Measurements from ENCODE around the gene CCDC122.
A peak's percentile ranks its signal among the peaks of the same experiment; 100 is the strongest.
"Not testable (repeated sequence)": the region's sequence is repeated elsewhere in the genome, so short reads cannot be mapped to it uniquely, and the experiment has no call there.

The CCDC122 gene

GRCh38 chr13:43850873-43851272 lies 28.7 kb downstream of the CCDC122 start:
- FAIRE-seq: no peak
- DNase-seq (ENCODE audit: insufficient read length, low spot score): no peak
- TF ChIP-seq POLR2A (IDR thresholded peaks at IDR 0.05; ENCODE audit: low read depth, low read length): no peak

- no peak for TF ChIP-seq POLR2A (IDR thresholded peaks at IDR 0.05; ENCODE audit: low read depth, low read length)
- DNase-seq (ENCODE audit: insufficient read length, low spot score): no peak
- FAIRE-seq: no peak
These were observed 31.4 kb downstream of the CCDC122 start for GRCh38 chr13:43848001-43848649.

- FAIRE-seq: no peak
- no peak for DNase-seq (ENCODE audit: insufficient read length, low spot score)
- TF ChIP-seq POLR2A (IDR thresholded peaks at IDR 0.05; ENCODE audit: low read depth, low read length): no peak
These were observed 32.9 kb downstream of the CCDC122 start for GRCh38 chr13:43846496-43847158.

DNA sequence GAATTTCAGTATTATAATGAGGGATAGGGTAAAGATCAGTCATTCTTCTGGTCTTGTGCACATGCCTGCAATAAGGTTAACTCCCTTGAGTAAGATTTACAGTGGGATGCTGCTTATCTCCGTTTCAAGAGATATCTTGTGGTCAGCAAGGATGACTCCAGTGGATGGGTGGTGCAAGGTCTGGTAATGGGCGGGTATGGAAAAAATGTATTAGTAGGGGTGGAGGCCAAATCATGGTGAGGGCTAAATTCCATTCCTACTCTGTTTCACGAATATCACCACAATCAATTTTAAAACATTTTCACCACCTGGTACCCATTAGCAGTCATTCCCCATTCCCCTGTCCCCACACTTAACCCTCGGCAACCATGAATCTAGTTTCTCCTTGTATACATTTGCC lies 40.6 kb downstream of the CCDC122 start:
- DNase-seq (ENCODE audit: insufficient read length, low spot score): no peak
- no peak for FAIRE-seq
- no peak for TF ChIP-seq POLR2A (IDR thresholded peaks at IDR 0.05; ENCODE audit: low read depth, low read length)

DNA sequence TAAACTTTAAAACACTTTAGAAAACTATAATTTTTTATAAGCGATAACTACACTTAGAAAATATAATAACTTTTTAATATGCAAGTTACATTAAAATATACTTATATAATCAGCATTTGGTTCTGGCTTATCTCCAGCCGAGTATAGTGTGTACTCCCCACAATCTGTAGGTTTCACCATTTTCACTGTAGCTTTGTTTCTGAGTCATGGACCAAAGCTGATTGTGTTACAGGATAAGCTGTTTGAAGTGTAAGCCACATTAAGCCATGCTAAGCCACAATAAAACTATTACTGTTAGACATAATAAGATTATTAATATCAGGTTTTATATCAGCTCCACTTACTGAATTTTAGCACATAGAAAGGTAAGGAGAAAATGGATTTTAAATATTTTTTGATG lies 43.8 kb downstream of the CCDC122 start:
- DNase-seq (ENCODE audit: insufficient read length, low spot score) (no peak), FAIRE-seq (no peak)
- TF ChIP-seq POLR2A (IDR thresholded peaks at IDR 0.05; ENCODE audit: low read depth, low read length): no peak

DNA sequence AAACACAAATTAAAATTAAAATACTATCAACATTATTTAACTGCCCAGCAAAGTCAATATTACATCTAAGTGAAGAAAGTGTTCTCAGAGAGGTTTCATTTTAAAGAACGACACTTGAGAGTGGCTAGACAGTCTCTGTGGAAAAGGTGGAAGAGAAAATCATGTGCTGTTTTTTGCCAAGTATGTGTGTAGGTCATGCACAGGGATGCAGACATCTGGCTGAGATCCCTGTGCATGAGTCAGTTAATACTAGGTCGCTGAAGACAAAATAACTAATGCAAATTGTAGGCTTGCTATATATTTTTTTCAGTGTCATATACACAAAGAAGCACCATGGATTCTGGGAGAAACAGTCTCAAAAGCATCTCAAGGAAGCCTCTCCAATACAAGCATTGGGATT lies 48.5 kb downstream of the CCDC122 start:
- FAIRE-seq (peak; percentile 90), DNase-seq (ENCODE audit: insufficient read length, low spot score) (no peak)
- TF ChIP-seq POLR2A (IDR thresholded peaks at IDR 0.05; ENCODE audit: low read depth, low read length): no peak

GRCh38 chr13:43830497-43830881 lies 49.1 kb downstream of the CCDC122 start:
- TF ChIP-seq POLR2A (IDR thresholded peaks at IDR 0.05; ENCODE audit: low read depth, low read length): no peak
- DNase-seq (ENCODE audit: insufficient read length, low spot score): no peak
- peak; percentile 62 for FAIRE-seq

DNA sequence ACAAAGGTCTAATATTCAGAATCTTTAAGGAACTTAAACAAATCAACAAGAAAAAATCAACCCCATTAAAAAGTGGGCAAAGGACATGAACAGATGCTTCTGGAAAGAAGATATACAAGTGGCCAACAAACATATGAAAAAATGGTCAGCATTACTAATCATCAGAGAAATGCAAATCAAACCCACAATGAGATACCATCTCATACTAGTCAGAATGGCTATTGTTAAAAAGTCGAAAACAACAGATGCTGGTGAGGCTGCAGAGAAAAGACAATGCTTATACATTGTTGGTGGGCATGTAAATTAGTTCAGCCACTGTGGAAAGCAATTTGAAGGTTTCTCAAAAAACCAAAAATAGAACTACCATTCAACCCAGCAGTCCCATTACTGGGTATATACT lies 54.9 kb downstream of the CCDC122 start:
- DNase-seq (ENCODE audit: insufficient read length, low spot score); FAIRE-seq: not testable (repeated sequence)

DNA sequence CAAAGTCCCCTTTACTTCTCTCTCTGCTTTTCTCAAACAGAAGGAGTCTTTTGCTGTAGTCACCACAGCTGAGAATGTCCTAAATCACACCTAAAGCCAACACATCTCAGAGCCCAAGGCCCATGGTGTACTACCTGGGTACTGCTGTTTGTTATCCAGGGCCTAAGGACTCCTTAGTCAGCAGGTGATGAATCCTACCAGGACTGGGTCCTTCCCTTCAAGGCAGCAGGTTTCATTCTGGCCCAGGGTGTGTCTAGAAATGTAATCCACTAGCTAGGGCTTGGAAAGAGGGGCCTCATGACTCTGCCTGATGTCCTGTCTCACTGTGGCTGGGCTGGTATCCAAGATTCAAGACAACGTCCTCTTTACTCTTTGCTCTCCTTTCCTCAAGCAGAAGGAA lies 56.6 kb downstream of the CCDC122 start:
- no peak for TF ChIP-seq POLR2A (IDR thresholded peaks at IDR 0.05; ENCODE audit: low read depth, low read length)
- FAIRE-seq (no peak), DNase-seq (ENCODE audit: insufficient read length, low spot score) (no peak)

DNA sequence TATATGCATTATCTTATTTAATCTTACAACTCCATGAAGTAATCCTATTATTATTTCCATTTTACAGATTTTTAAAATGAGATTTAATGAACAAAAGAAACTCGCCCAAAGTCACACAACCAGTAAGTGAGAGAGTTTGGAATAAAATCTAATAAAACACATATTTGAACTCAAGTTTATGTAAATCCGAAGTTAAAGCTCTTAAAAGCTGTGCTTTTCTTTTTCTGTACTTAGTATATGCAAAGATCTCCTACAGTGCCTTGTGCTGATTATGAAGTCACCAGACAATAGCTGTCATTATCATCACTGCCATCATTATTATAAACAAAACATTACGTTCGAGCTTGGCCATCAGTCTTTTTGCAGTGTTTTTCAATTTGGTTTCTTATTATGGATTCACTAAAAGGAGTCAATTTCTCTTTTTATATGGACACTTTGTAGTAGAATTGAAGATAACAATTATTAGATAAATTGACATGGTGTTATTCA lies 63.1 kb downstream of the CCDC122 start:
- FAIRE-seq: no peak

DNA sequence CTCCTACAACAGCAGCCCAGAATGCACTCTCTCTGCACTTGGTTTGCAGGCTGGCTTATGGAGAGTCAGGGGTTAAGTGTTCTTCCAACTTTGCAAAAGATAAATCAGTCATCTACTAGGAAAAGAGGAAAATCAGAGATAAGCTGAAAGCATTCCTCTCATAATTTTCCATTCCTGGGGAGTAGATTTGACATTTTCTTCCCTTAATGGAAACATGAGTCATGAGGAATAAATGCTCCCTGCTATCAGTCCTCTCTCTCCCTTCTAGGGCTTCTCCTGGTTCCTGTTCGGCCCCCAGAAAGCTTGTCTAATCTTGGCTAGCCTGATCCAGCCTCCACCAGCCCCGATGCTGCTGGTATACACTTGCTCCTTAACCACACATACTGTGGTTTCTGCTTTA lies 64.3 kb downstream of the CCDC122 start:
- no peak for TF ChIP-seq POLR2A (IDR thresholded peaks at IDR 0.05; ENCODE audit: low read depth, low read length)
- no peak for DNase-seq (ENCODE audit: insufficient read length, low spot score)

More for the DNA sequence above, 63.1 kb downstream of the CCDC122 start:
- DNase-seq (ENCODE audit: insufficient read length, low spot score): no peak
- no peak for TF ChIP-seq POLR2A (IDR thresholded peaks at IDR 0.05; ENCODE audit: low read depth, low read length)

DNA sequence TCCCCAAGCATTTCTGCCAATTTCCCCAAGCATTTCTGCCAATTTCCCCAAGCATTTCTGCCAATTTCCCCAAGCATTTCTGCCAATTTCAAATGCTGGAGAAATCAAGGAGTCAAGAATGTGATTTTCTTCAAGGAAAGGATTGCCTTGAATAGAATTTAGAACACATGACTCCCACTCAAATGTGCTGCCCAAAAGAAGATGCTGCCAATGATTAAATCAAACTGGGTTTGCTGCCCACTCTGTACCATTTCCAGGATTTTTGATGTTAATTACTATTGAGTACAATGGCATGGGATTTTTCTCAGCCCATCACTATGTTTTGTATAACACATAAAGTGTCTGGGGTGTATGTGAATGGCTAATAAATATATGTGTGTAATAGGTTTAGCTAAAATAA lies 70.9 kb downstream of the CCDC122 start:
- no peak for TF ChIP-seq POLR2A (IDR thresholded peaks at IDR 0.05; ENCODE audit: low read depth, low read length)
- FAIRE-seq (no peak), DNase-seq (ENCODE audit: insufficient read length, low spot score) (no peak)

More for the DNA sequence above, 64.3 kb downstream of the CCDC122 start:
- peak; percentile 89 for FAIRE-seq

DNA sequence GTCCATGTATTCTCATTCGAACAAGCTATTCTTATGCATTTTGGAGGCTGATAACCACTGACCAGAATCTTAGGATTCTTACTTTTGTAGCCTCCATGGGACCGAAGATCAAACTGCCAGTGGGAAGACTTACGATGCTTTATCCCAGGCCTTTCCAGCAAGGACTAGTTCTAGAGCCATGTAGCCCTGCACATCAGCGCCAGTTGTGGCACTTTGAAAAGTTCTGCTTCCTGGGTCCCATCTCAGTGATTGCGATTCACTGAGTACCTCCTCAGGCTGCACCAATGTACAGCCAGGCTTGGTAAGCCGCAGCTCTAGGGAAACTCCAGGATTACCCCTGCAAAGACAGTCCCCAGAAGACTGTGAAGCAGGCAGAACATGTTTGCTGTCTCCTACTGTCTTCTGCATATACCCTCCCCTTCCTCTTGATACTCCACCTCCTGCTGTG lies 73.8 kb downstream of the CCDC122 start:
- DNase-seq (ENCODE audit: insufficient read length, low spot score): no peak
- peak; percentile 39; the same call in 1 of the 2 replicates for TF ChIP-seq POLR2A (IDR thresholded peaks at IDR 0.05; ENCODE audit: low read depth, low read length)
- no peak for FAIRE-seq

- FAIRE-seq (peak; percentile 96), DNase-seq (ENCODE audit: insufficient read length, low spot score) (peak; percentile 49)
- TF ChIP-seq POLR2A (IDR thresholded peaks at IDR 0.05; ENCODE audit: low read depth, low read length): no peak
These were observed 74.5 kb downstream of the CCDC122 start for GRCh38 chr13:43805071-43805468.

GRCh38 chr13:43804461-43805070 lies 75.0 kb downstream of the CCDC122 start:
- no peak for TF ChIP-seq POLR2A (IDR thresholded peaks at IDR 0.05; ENCODE audit: low read depth, low read length)
- no peak for FAIRE-seq
- no peak for DNase-seq (ENCODE audit: insufficient read length, low spot score)

Measured in H54 (cell line).